Ascending aorta (tissue), 2 donors: ENCODE data around the gene TLNRD1. TPM values are rescaled to one million over a fixed set of nuclear protein-coding genes. Genes with fewer than 3 reads are reported as not detected.

Experiments used
- DNase-seq, 2 donors: peaks; one replicate each; pipeline ENCODE4 v3.0.0-alpha.2; 2019; ENCODE audit warnings: low spot score in 2 of 2
- H3K27ac ChIP-seq, 2 donors: fragments of 200-600 bp; sonication (generic); one replicate each; pipeline ENCODE4 v1.5.1; 2016 to 2017; ENCODE audit warnings: mild to moderate bottlenecking in 1 of 2
- H3K27me3 ChIP-seq: fragments of 200-600 bp; sonication (generic); one replicate; pipeline ENCODE4 v1.5.1; 2017
- H3K36me3 ChIP-seq, 2 donors: fragments of 200-600 bp; sonication (generic); one replicate each; pipeline ENCODE4 v1.5.1; 2016
- H3K4me1 ChIP-seq, 2 donors: fragments of 200-600 bp; sonication (generic); one replicate each; pipeline ENCODE4 v1.5.1; 2016 to 2017; ENCODE audit warnings: mild to moderate bottlenecking in 1 of 2
- H3K4me3 ChIP-seq, 2 donors: fragments of 200-600 bp; sonication (generic); one replicate each; pipeline ENCODE4 v1.5.1; 2016 to 2017; ENCODE audit warnings: mild to moderate bottlenecking in 1 of 2
- H3K9me3 ChIP-seq, 2 donors: fragments of 200-600 bp; sonication (generic); one replicate each; pipeline ENCODE4 v1.5.1; 2016
- CTCF ChIP-seq, 3 experiments: fragments of 200-600 bp in 2 of 3; fragments of 450-650 bp in 1 of 3; sonication (generic) in 2 of 3; IDR thresholded peaks; one replicate each; pipeline ENCODE4 v1.5.1; 2016 to 2019; ENCODE audit warnings: antibody characterized with exemption in 3 of 3, mild to moderate bottlenecking in 1 of 3, moderate library complexity in 1 of 3
- intact Hi-C: fragments of 100-400 bp; cut with DNase I; formaldehyde crosslinking; loops from one replicate; pipeline ENCODE4 v1.15.1; 2023
- total RNA-seq: library from RNA; depleted of rRNA; stranded (reverse); fragments of >200 nt; gene quantifications from one replicate; pipeline ENCODE4 v1.1.0, GENCODE V29; 2016

TLNRD1 gene
- total RNA-seq, 1 donor from 2014 or later = 59.3 TPM

GRCh38 chr15:81037952-81038743, 37.4 kb downstream of the TLNRD1 start:
- intact Hi-C loops = no loop called here
- DNase-seq = no peak

GRCh38 chr15:81038975-81039607, 38.4 kb downstream of the TLNRD1 start:
- no peak overlapping the region for H3K4me3 ChIP-seq
- no peaks in the 10 kb centered on the region for H3K9me3 ChIP-seq
- H3K4me1 ChIP-seq = no peaks in the 10 kb centered on the region
- H3K27me3 ChIP-seq = no peaks in the 10 kb centered on the region
- H3K27ac ChIP-seq = no peak overlapping the region
- TF ChIP-seq CTCF (IDR thresholded peaks at IDR 0.05) = no peak
- DNase-seq = no peak
- intact Hi-C loops = no loop called here
- no peaks in the 10 kb centered on the region for H3K36me3 ChIP-seq

More at GRCh38 chr15:81037952-81038743, 37.4 kb downstream of the TLNRD1 start:
- H3K27me3 ChIP-seq = no peaks in the 10 kb centered on the region
- no peak overlapping the region for H3K4me3 ChIP-seq
- no peaks in the 10 kb centered on the region for H3K9me3 ChIP-seq
- H3K27ac ChIP-seq = no peak overlapping the region
- TF ChIP-seq CTCF (IDR thresholded peaks at IDR 0.05) = no peak
- no peaks in the 10 kb centered on the region for H3K36me3 ChIP-seq
- H3K4me1 ChIP-seq = no peaks in the 10 kb centered on the region

DNA sequence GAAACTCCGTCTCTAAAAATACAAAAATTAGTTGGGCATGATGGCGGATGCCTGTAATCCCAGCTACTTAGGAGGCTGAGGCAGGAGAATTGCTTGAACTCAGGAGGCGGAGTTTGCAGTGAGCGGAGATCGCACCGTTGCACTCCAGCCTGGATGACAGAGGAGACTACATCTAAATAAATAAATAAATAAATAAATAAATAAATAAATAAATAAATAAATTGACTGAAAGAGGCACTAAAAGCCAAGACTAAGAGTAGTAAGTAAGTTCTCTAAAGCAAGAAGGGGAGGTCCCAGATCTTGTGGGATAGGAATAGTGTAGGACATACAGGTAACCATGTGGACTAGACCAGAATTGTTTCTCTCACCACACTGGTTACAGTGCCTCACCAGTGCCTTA, 40.0 kb downstream of the TLNRD1 start:
- TF ChIP-seq CTCF (IDR thresholded peaks at IDR 0.05) = no peak
- no peak for DNase-seq
- H3K4me3 ChIP-seq = no peak overlapping the region

DNA sequence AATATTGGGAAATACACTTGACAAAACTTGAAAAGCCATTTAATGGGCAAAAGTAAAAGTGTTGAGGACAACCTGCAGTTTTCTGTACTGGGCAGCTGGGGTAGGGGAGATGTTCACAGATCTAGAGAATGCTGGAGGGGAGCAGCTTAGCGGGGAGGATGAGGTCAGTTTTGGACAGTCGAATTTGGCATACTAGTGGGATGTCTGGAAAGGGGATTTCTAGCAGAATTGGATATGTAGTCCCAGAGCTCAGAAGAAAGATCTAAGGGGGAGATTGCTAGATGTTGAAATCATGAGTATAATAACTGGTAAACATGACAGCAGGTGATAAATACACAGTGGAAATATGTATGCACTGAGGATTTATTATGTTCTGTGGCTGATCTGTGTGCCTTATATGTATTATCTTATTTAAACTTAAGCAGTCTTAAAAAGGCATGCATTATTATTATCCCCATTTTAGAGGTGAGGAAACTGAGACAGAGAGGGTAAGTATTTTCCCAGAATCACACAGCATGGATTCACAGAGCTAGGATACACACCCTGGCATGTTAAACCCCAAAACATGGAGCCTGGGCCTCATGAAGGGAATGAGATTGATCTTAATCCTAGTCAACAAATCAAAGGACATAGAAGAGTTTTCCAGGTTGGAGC, 42.7 kb downstream of the TLNRD1 start:
- TF ChIP-seq CTCF (IDR thresholded peaks at IDR 0.05) = no peak
- Histone ChIP-seq H3K4me3 (no peak overlapping the region), H3K4me1 (no peaks in the 10 kb centered on the region), H3K27ac (no peak overlapping the region), H3K9me3 (no peaks in the 10 kb centered on the region), H3K27me3 (no peaks in the 10 kb centered on the region), H3K36me3 (no peaks in the 10 kb centered on the region)
- intact Hi-C loops = no loop called here
- no peak for DNase-seq

More for the DNA sequence above, 40.0 kb downstream of the TLNRD1 start:
- Histone ChIP-seq H3K27me3 (no peaks in the 10 kb centered on the region), H3K4me1 (no peaks in the 10 kb centered on the region), H3K36me3 (no peaks in the 10 kb centered on the region), H3K27ac (no peak overlapping the region), H3K9me3 (no peaks in the 10 kb centered on the region)
- intact Hi-C loops = no loop called here

DNA sequence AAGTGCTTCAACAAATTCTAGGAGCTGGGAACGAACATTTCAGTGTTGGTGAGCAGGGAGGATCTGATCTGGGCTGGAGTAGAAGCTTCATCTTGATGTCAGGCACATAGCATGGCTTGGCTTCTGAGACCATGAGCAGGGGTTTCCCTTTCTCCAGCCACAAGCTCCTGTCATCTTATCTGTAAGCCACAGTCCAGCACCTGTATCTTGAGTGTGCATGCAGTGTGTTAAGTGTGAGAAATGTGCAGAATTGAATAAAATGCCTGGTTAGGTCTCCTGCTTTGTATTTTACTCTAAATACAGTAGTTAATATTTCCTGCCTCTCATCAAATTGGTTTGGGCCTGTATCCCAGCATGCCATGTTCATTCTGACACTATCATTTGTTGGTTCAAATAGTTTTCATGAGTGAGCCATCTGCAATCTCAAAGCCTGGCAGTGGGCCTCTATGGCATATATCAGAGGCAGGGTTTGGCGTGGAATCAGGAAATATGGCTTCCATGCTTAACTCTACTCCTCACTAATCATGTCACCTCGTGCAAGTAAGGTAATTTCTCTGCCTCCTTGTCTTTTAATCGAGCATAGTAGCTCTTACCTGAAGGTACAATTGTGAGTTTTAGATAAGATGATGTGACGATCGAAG, 43.3 kb downstream of the TLNRD1 start:
- no peaks in the 10 kb centered on the region for H3K27me3 ChIP-seq
- no peak for TF ChIP-seq CTCF (IDR thresholded peaks at IDR 0.05)
- intact Hi-C loops = no loop called here
- DNase-seq = no peak
- no peaks in the 10 kb centered on the region for H3K36me3 ChIP-seq
- no peaks in the 10 kb centered on the region for H3K9me3 ChIP-seq
- no peak overlapping the region for H3K27ac ChIP-seq
- no peaks in the 10 kb centered on the region for H3K4me1 ChIP-seq
- H3K4me3 ChIP-seq = no peak overlapping the region
